ENCODE data around the gene ROPN1L. TPM values are rescaled to one million over a fixed set of nuclear protein-coding genes. Genes with fewer than 3 reads are reported as not detected.

Gene ROPN1L
- total RNA-seq, 1 experiment from 2014 or later = 0.24 TPM

DNA sequence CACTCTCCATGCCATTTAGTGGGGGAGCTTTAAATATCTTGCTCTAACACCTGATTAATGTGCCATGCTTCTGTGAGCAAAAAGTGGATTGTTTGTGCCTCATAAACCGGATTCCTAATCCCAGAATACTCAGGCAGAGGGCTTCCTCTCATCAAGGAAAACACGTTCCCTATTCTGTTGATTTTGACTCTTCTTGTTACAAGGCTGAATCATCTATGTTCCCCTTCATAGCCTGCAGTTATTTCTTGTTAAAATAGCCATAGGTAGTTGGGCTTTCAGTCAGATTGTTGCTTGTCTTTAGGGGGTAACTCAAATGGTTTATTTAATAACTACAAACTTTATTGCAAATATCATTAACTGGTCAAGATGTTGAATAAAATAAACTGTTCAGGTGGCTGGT, 26.6 kb downstream of the ROPN1L start:
- no TSS peak for BruUV-seq (replicated peaks)
- Histone ChIP-seq H3K27ac (ENCODE audit: low read depth, low read length, poor library complexity, severe bottlenecking) (no peak overlapping the region), H3K4me1 (ENCODE audit: insufficient read depth, low read length, poor library complexity, severe bottlenecking) (no peaks in the 10 kb centered on the region), H3K27me3 (replicated peaks; ENCODE audit: insufficient read depth, low read depth, low read length, poor library complexity) (no peaks in the 10 kb centered on the region), H3K36me3 (ENCODE audit: insufficient read depth, low read length, poor library complexity, severe bottlenecking) (no peaks in the 10 kb centered on the region), H3K9me3 (ENCODE audit: low read depth, low read length, poor library complexity, severe bottlenecking) (no peaks in the 10 kb centered on the region), H3K4me3 (ENCODE audit: low read depth, low read length, poor library complexity, severe bottlenecking) (no peak overlapping the region)
- POLR2A ChIA-PET (ENCODE audit: low non-redundant PET) = no interaction called here
- CTCF ChIA-PET = no interaction called here
- TF ChIP-seq, protein P1, sequence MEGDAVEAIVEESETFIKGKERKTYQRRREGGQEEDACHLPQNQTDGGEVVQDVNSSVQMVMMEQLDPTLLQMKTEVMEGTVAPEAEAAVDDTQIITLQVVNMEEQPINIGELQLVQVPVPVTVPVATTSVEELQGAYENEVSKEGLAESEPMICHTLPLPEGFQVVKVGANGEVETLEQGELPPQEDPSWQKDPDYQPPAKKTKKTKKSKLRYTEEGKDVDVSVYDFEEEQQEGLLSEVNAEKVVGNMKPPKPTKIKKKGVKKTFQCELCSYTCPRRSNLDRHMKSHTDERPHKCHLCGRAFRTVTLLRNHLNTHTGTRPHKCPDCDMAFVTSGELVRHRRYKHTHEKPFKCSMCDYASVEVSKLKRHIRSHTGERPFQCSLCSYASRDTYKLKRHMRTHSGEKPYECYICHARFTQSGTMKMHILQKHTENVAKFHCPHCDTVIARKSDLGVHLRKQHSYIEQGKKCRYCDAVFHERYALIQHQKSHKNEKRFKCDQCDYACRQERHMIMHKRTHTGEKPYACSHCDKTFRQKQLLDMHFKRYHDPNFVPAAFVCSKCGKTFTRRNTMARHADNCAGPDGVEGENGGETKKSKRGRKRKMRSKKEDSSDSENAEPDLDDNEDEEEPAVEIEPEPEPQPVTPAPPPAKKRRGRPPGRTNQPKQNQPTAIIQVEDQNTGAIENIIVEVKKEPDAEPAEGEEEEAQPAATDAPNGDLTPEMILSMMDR (conservative IDR thresholded peaks at IDR 0.05; ENCODE audit: low read depth, low read length) = no peak
- no peak for TF ChIP-seq EZH2 (IDR thresholded peaks at IDR 0.05; ENCODE audit: borderline replicate concordance, low read depth, low read length, poor library complexity, severe bottlenecking)
- intact Hi-C loops (cut with micrococcal nuclease; ENCODE audit: unreplicated experiment) = no loop called here
- no peak for DNase-seq (ENCODE audit: low spot score)

DNA sequence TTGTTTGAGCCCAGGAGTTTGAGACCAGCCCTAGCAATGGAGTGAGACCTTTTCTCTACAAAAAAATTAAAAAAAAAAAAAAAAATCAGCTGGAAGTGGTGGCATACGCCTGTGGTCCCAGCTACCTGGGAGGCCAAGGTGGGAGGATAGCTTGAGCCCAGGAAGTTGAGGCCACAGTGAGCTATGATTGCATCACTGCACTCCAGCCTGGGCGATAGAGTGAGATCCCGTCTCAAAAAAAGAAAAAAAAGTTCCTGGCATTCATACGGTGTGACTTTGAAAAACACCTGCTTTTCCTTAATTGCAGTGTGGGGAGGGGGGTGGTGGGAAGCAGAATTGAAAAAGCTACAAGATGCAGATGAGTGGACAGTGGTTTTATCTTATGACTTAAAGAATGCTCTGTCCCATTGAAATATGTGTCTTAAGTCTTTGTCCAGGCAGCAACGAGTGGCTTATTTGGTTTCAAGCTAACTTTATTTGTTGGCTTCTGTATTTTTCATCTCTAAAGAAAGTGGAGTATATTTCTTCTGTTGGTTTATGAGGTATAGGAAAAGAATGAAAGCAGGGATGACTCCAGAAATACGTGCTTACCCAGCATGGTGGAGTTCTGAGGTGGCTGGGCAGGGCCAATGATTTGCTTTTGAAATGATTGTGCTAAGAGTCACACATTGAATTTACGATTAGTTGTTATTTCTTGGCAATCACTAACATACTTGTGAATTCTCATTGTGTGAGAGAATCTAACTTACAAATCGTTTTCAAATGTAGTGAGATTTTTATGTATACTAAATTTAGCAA, 27.8 kb downstream of the ROPN1L start:
- no peak for TF ChIP-seq EZH2 (IDR thresholded peaks at IDR 0.05; ENCODE audit: borderline replicate concordance, low read depth, low read length, poor library complexity, severe bottlenecking)
- TF ChIP-seq, protein P1 (conservative IDR thresholded peaks at IDR 0.05; ENCODE audit: low read depth, low read length) = no peak
- no peaks in the 10 kb centered on the region for H3K4me1 ChIP-seq (ENCODE audit: insufficient read depth, low read length, poor library complexity, severe bottlenecking)
- intact Hi-C loops (cut with micrococcal nuclease; ENCODE audit: unreplicated experiment) = no loop called here
- DNase-seq (ENCODE audit: low spot score) = no peak
- H3K27me3 ChIP-seq (replicated peaks; ENCODE audit: insufficient read depth, low read depth, low read length, poor library complexity) = no peaks in the 10 kb centered on the region
- no peak overlapping the region for H3K4me3 ChIP-seq (ENCODE audit: low read depth, low read length, poor library complexity, severe bottlenecking)
- no peaks in the 10 kb centered on the region for H3K36me3 ChIP-seq (ENCODE audit: insufficient read depth, low read length, poor library complexity, severe bottlenecking)
- H3K27ac ChIP-seq (ENCODE audit: low read depth, low read length, poor library complexity, severe bottlenecking) = no peak overlapping the region
- H3K9me3 ChIP-seq (ENCODE audit: low read depth, low read length, poor library complexity, severe bottlenecking) = no peaks in the 10 kb centered on the region
- POLR2A ChIA-PET (ENCODE audit: low non-redundant PET) = no interaction called here
- no TSS peak for BruUV-seq (replicated peaks)
- CTCF ChIA-PET = no interaction called here

DNA sequence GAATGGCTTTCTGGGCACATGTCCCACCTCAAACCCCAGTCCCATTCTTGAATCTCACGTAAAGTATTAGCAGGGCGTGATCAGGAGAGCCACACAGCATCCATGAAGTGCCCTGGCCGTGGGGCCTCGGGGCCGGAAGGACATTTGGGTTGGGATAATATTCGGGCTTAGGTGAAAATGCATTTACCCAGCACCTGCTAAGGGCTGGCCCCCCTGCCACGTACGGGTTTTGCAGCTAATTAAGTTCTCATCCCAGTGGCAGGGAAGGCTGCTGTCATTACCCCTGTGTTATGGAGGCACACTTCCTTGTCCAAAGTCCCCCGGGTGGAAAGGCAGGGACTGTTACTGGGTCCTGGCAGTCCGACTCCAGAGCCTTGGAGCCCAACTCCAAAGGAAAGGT, 29.0 kb downstream of the ROPN1L start:
- Histone ChIP-seq H3K27ac (ENCODE audit: low read depth, low read length, poor library complexity, severe bottlenecking) (no peak overlapping the region), H3K4me1 (ENCODE audit: insufficient read depth, low read length, poor library complexity, severe bottlenecking) (no peaks in the 10 kb centered on the region), H3K9me3 (ENCODE audit: low read depth, low read length, poor library complexity, severe bottlenecking) (no peaks in the 10 kb centered on the region), H3K27me3 (replicated peaks; ENCODE audit: insufficient read depth, low read depth, low read length, poor library complexity) (no peaks in the 10 kb centered on the region), H3K4me3 (ENCODE audit: low read depth, low read length, poor library complexity, severe bottlenecking) (no peak overlapping the region), H3K36me3 (ENCODE audit: insufficient read depth, low read length, poor library complexity, severe bottlenecking) (no peaks in the 10 kb centered on the region)
- intact Hi-C loops (cut with micrococcal nuclease; ENCODE audit: unreplicated experiment) = no loop called here
- no peak for TF ChIP-seq EZH2 (IDR thresholded peaks at IDR 0.05; ENCODE audit: borderline replicate concordance, low read depth, low read length, poor library complexity, severe bottlenecking)
- TF ChIP-seq, protein P1 (conservative IDR thresholded peaks at IDR 0.05; ENCODE audit: low read depth, low read length) = no peak
- CTCF ChIA-PET = no interaction called here
- no TSS peak for BruUV-seq (replicated peaks)
- POLR2A ChIA-PET (ENCODE audit: low non-redundant PET) = no interaction called here
- DNase-seq (ENCODE audit: low spot score) = no peak

Measured in A673 (cell line).